ENCODE results near the gene KLK5.

Gene KLK5

GRCh38 chr19:50969413-50969760, 16.5 kb upstream of the KLK5 start, which contains the start of gene KLK6:
Gene KLK6 (minus strand): TSS chr19:50969591. CDS start chr19:50968104, 1,487 bp downstream.
- TF ChIP-seq CTCF (conservative IDR thresholded peaks at IDR 0.05; ENCODE audit: low read length) = no peak
- no peak within 1 kb of the TSS for H3K4me3 ChIP-seq (ENCODE audit: low read length)
- no peak for DNase-seq (ENCODE audit: low read depth)

GRCh38 chr19:50968716-50969412, 16.0 kb upstream of the KLK5 start:
- no peak for DNase-seq (ENCODE audit: low read depth)
- H3K4me3 ChIP-seq (ENCODE audit: low read length) = no peak overlapping the region
- TF ChIP-seq CTCF (conservative IDR thresholded peaks at IDR 0.05; ENCODE audit: low read length) = no peak

GRCh38 chr19:50967929-50968715, 15.3 kb upstream of the KLK5 start:
- H3K4me3 ChIP-seq (ENCODE audit: low read length) = no peak overlapping the region
- no peak for DNase-seq (ENCODE audit: low read depth)
- no peak for TF ChIP-seq CTCF (conservative IDR thresholded peaks at IDR 0.05; ENCODE audit: low read length)

- DNase-seq (ENCODE audit: low read depth) = no peak
- TF ChIP-seq CTCF (conservative IDR thresholded peaks at IDR 0.05; ENCODE audit: low read length) = no peak
- H3K4me3 ChIP-seq (ENCODE audit: low read length) = no peak overlapping the region
These were observed 11.4 kb upstream of the KLK5 start for GRCh38 chr19:50964266-50964665.

GRCh38 chr19:50963381-50963780, 10.5 kb upstream of the KLK5 start:
- no peak overlapping the region for H3K4me3 ChIP-seq (ENCODE audit: low read length)
- DNase-seq (ENCODE audit: low read depth) = no peak
- no peak for TF ChIP-seq CTCF (conservative IDR thresholded peaks at IDR 0.05; ENCODE audit: low read length)

GRCh38 chr19:50962245-50962644, 9.4 kb upstream of the KLK5 start:
- no peak overlapping the region for H3K4me3 ChIP-seq (ENCODE audit: low read length)
- DNase-seq (ENCODE audit: low read depth) = no peak
- TF ChIP-seq CTCF (conservative IDR thresholded peaks at IDR 0.05; ENCODE audit: low read length) = no peak

All from AG10803 (cell line).